ENCODE data around the gene RCBTB1. TPM values are rescaled to one million over a fixed set of nuclear protein-coding genes. Genes with fewer than 3 reads are reported as not detected.
A peak's percentile ranks its signal among the peaks of the same experiment; 100 is the strongest.

RCBTB1 gene
- total RNA-seq = 10 to 100 TPM in 1 of 2 donors, 1 to 10 TPM in 1; 6.3 to 12.2 TPM

GRCh38 chr13:49585220-49586157 is at the start of gene RCBTB1:
Gene RCBTB1 (minus strand): TSS chr13:49585558. CDS start chr13:49567279, 18,279 bp downstream.
- TF ChIP-seq CTCF (IDR thresholded peaks at IDR 0.05) (peak in 1 of 7 experiments; percentile 3), POLR2A (IDR thresholded peaks at IDR 0.05) (peak; percentile 30 to 77 (median 70))
- DNase-seq (peak; percentile 78 to 84 (median 84)), ATAC-seq (peak; percentile 89)
- Histone ChIP-seq H3K27me3 (no peaks in the 10 kb centered on the region), H3K27ac (peak within 1 kb of the TSS; percentile 80 to 92 (median 84)), H3K4me3 (peak within 1 kb of the TSS; percentile 57 to 92), H3K9me3 (no peaks in the 10 kb centered on the region), H3K36me3 (replicated peaks in 1 of 2; ENCODE audit: insufficient read depth in 1 of 2, low read depth in 2 of 2) (no peaks in the 10 kb centered on the region), H3K4me1 (peaks cover 23% of the 10 kb centered on the region)
- 0 to 1% methylated on average over 4 to 64 of the region's 87 CpGs for WGBS, 2 donors
- intact Hi-C loops (cut with DNase I) = loop anchor here (10.0 kb wide), 1 partner anchor 91 kb away; the partner anchor contains the start of gene PHF11

GRCh38 chr13:49633710-49634109 is 48.4 kb upstream of the RCBTB1 start:
- H3K4me1 ChIP-seq = no peaks in the 10 kb centered on the region
- no peaks in the 10 kb centered on the region for H3K27me3 ChIP-seq
- no peak overlapping the region for H3K27ac ChIP-seq
- ATAC-seq (no peak), DNase-seq (no peak)
- no peak for TF ChIP-seq CTCF (IDR thresholded peaks at IDR 0.05)
- no peak for TF ChIP-seq POLR2A (IDR thresholded peaks at IDR 0.05)
- no peaks in the 10 kb centered on the region for H3K9me3 ChIP-seq
- no peaks in the 10 kb centered on the region for H3K36me3 ChIP-seq (replicated peaks in 1 of 2; ENCODE audit: insufficient read depth in 1 of 2, low read depth in 2 of 2)
- intact Hi-C loops (cut with DNase I) = no loop called here
- 85 to 86% methylated on average over 4 of the region's 4 CpGs for WGBS, 2 donors
- H3K4me3 ChIP-seq = no peak overlapping the region

- WGBS, 2 donors = 74 to 79% methylated on average over 5 of the region's 5 CpGs
- Histone ChIP-seq H3K36me3 (replicated peaks in 1 of 2; ENCODE audit: insufficient read depth in 1 of 2, low read depth in 2 of 2) (no peaks in the 10 kb centered on the region), H3K27ac (no peak overlapping the region), H3K4me1 (no peaks in the 10 kb centered on the region), H3K9me3 (no peaks in the 10 kb centered on the region), H3K27me3 (no peaks in the 10 kb centered on the region), H3K4me3 (no peak overlapping the region)
- DNase-seq (no peak), ATAC-seq (no peak)
- intact Hi-C loops (cut with DNase I) = no loop called here
- TF ChIP-seq CTCF (IDR thresholded peaks at IDR 0.05) (no peak), POLR2A (IDR thresholded peaks at IDR 0.05) (no peak)
These were observed 46.8 kb upstream of the RCBTB1 start for GRCh38 chr13:49632156-49632555.

- DNase-seq = no peak
- ATAC-seq = no peak
- intact Hi-C loops (cut with DNase I) = no loop called here
- TF ChIP-seq CTCF (IDR thresholded peaks at IDR 0.05) (no peak), POLR2A (IDR thresholded peaks at IDR 0.05) (no peak)
- no peak overlapping the region for H3K27ac ChIP-seq
- H3K4me1 ChIP-seq = peaks cover 1% of the 10 kb centered on the region
- H3K36me3 ChIP-seq (replicated peaks in 1 of 2; ENCODE audit: insufficient read depth in 1 of 2, low read depth in 2 of 2) = no peaks in the 10 kb centered on the region
- WGBS, 2 donors = 83 to 85% methylated on average over 7 to 16 of the region's 16 CpGs
- no peak overlapping the region for H3K4me3 ChIP-seq
- no peaks in the 10 kb centered on the region for H3K27me3 ChIP-seq
- H3K9me3 ChIP-seq = no peaks in the 10 kb centered on the region
These were observed 45.2 kb upstream of the RCBTB1 start for GRCh38 chr13:49630580-49630979.

Measured in body of pancreas (tissue), 4 donors.